Stomach (tissue), 9 donors: ENCODE results near the gene WASF3. TPM values are rescaled to one million over a fixed set of nuclear protein-coding genes. Genes with fewer than 3 reads are reported as not detected.

ENCODE experiments used
- DNase-seq, 2 donors: peaks; one replicate each; pipeline versions ENCODE4 v3.0.0 to v3.0.0-alpha.2; 2013 to 2019
- H3K27ac ChIP-seq, 5 donors: fragments of 200-600 bp in 4 of 5; sonication (generic) in 4 of 5; one replicate each; pipeline ENCODE4 v1.5.1; 2013 to 2019; ENCODE audit warnings: mild to moderate bottlenecking in 1 of 5, moderate library complexity in 1 of 5
- H3K27me3 ChIP-seq, 3 donors: fragments of 200-600 bp; sonication (generic); one replicate each; pipeline ENCODE4 v1.5.1; 2017 to 2019; ENCODE audit warnings: mixed run types in 1 of 3
- H3K36me3 ChIP-seq, 4 donors: fragments of 200-600 bp; sonication (generic); 1 replicate in 3 of 4; 2 replicates in 1 of 4; pipeline ENCODE4 v1.5.1; 2016 to 2019
- H3K4me1 ChIP-seq, 4 donors: fragments of 200-600 bp; sonication (generic); one replicate each; pipeline ENCODE4 v1.5.1; 2016 to 2019
- H3K4me3 ChIP-seq, 4 donors: fragments of 200-600 bp; sonication (generic) in 3 of 4; one replicate each; pipeline ENCODE4 v1.5.1; 2016 to 2019; ENCODE audit warnings: mild to moderate bottlenecking in 1 of 4
- H3K9me3 ChIP-seq, 4 donors: fragments of 200-600 bp; sonication (generic); one replicate each; pipeline ENCODE4 v1.5.1; 2016 to 2019
- EP300 ChIP-seq: sonication (generic); formaldehyde crosslinking; IDR thresholded peaks from one replicate; pipeline ENCODE4 v1.6.1; 2017; ENCODE audit warnings: antibody characterized with exemption
- POLR2A ChIP-seq, 4 donors: fragments of 450-650 bp; IDR thresholded peaks; one replicate each; pipeline ENCODE4 v1.6.1; 2016; ENCODE audit warnings: antibody characterized with exemption in 4 of 4, control low read depth in 2 of 4, mild to moderate bottlenecking in 1 of 4, moderate library complexity in 1 of 4
- POLR2AphosphoS5 ChIP-seq, 3 donors: sonication (generic); formaldehyde crosslinking; IDR thresholded peaks; one replicate each; pipeline ENCODE4 v1.6.1; 2016; ENCODE audit warnings: antibody characterized with exemption in 3 of 3
- WGBS, 5 donors: extraction: QIAGEN DNeasy Blood & Tissue Kit in 3 of 5; methylation state at CpG; one replicate each; pipeline versions ENCODE4 v1.1.5 to v1.1.7; 2013 to 2018; 5-methylcytosine and 5-hydroxymethylcytosine counted together
- intact Hi-C: fragments of 100-400 bp; cut with DNase I; formaldehyde crosslinking; loops from one replicate; pipeline ENCODE4 v1.15.1; 2023; ENCODE audit warnings: low total_unique reads
- polyA plus RNA-seq, 3 donors: library from polyadenylated mRNA; stranded (reverse); fragments of 200-250 nt; gene quantifications; one replicate each; pipeline ENCODE4 v1.2.3, GENCODE V29; 2013
- total RNA-seq, 5 donors: library from RNA; depleted of rRNA; stranded (reverse); fragments of >200 nt; gene quantifications; one replicate each; pipeline versions ENCODE4 v1.1.0 to v1.2.3, GENCODE V29; 2014 to 2016
- TF ChIP-seq, protein P1 (sequence below), 7 experiments: fragments of 450-650 bp in 4 of 7; fragments of 200-600 bp in 3 of 7; sonication (generic) in 3 of 7; IDR thresholded peaks; one replicate each; pipeline ENCODE4 v1.5.1; 2016 to 2019; ENCODE audit warnings: antibody characterized with exemption in 7 of 7, control low read depth in 2 of 7, mild to moderate bottlenecking in 1 of 7
- donor health status: healthy with polysubstance abuse.
- donor health status: Bipolar disorder and iron deficiency.
- donor health status: healthy.

WASF3 gene
- total and polyA plus RNA-seq, 8 donors, result 0.87 to 12.8 (median 10.2) TPM

DNA sequence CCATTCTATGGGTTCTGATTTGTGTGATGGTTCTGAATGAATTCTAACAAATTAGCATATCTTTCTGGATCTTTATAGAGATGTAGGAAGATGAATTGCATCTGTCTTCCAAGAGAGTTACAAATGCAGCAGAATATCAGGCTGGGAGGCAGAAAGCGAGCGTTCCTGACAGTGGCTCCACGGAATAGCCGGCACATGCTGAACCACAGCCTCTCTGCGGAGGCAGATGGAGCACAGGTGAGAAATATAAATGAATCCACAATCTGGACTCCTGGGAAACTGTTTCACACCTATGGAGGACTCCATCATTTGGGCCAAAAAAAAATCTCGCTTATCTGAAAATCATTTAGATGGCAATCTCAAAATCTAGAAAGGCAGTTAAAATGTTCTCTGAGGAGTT, 34.5 kb upstream of the WASF3 start:
- Histone ChIP-seq H3K36me3 (no peaks in the 10 kb centered on the region), H3K4me3 (no peak overlapping the region), H3K27me3 (no peaks in the 10 kb centered on the region), H3K27ac (no peak overlapping the region), H3K9me3 (peaks cover 0 to 7% (median 3%) of the 10 kb centered on the region in 4 donors), H3K4me1 (no peaks in the 10 kb centered on the region)
- no peak for DNase-seq
- TF ChIP-seq EP300 (no peak), POLR2AphosphoS5 (IDR thresholded peaks at IDR 0.05) (no peak), POLR2A (IDR thresholded peaks at IDR 0.05) (no peak)
- TF ChIP-seq, protein P1, sequence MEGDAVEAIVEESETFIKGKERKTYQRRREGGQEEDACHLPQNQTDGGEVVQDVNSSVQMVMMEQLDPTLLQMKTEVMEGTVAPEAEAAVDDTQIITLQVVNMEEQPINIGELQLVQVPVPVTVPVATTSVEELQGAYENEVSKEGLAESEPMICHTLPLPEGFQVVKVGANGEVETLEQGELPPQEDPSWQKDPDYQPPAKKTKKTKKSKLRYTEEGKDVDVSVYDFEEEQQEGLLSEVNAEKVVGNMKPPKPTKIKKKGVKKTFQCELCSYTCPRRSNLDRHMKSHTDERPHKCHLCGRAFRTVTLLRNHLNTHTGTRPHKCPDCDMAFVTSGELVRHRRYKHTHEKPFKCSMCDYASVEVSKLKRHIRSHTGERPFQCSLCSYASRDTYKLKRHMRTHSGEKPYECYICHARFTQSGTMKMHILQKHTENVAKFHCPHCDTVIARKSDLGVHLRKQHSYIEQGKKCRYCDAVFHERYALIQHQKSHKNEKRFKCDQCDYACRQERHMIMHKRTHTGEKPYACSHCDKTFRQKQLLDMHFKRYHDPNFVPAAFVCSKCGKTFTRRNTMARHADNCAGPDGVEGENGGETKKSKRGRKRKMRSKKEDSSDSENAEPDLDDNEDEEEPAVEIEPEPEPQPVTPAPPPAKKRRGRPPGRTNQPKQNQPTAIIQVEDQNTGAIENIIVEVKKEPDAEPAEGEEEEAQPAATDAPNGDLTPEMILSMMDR (IDR thresholded peaks at IDR 0.05), result no peak
- intact Hi-C loops, result no loop called here
- WGBS, 5 donors, result 88 to 95% (median 92%) methylated on average over 6 of the region's 6 CpGs

DNA sequence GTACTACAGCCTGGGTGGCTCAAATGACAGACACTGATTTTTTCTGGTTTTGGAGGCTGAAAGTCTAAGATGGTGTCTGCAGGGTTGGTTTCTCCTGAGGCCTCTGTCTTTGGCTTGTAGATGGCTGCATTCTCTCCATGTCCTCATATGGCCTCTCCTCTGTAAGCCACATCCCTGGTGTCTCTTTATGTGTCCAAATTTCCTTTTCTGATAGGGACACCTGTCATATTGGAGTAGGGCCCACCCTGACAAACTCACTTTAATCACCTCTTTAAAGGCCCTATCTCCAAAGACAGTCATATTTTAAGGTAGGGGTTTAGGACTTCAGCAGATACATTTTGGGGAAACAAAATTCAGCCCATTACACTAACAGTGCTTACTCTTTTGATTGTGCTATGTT, 32.0 kb upstream of the WASF3 start:
- intact Hi-C loops, result no loop called here
- TF ChIP-seq POLR2A (IDR thresholded peaks at IDR 0.05) (no peak), POLR2AphosphoS5 (IDR thresholded peaks at IDR 0.05) (no peak), EP300 (no peak)
- TF ChIP-seq, protein P1 (IDR thresholded peaks at IDR 0.05), result no peak
- DNase-seq, result no peak
- Histone ChIP-seq H3K27me3 (peaks cover 0 to 10% (median 0%) of the 10 kb centered on the region in 3 donors), H3K36me3 (no peaks in the 10 kb centered on the region), H3K4me1 (no peaks in the 10 kb centered on the region), H3K4me3 (no peak overlapping the region), H3K9me3 (peaks cover 0 to 6% (median 3%) of the 10 kb centered on the region in 4 donors), H3K27ac (no peak overlapping the region)

DNA sequence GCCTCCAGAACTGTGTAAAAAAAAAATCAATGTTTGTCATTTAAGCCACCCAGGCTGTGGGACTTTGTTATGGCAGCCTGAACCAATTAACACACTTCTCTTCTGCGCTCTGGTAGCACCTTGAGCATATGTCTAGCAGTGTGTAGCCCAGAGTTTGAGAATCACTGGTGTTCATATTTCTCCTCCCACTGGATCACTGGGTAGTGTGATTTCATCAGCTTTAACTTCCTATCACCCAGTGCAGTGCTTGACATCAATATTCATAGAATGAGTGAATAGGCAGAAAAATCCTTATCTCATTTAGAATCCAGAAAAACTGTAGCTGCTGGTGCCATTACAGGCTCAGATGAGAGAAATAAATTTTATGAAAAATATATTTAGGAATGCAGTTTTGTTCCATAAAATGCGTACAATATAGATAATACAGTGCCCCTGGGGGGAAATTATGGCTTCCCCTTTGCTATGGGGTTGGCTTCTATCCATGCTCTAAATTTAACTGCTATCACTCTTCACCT, 30.7 kb upstream of the WASF3 start:
- Histone ChIP-seq H3K27ac (no peak overlapping the region), H3K4me3 (no peak overlapping the region), H3K4me1 (no peaks in the 10 kb centered on the region), H3K36me3 (no peaks in the 10 kb centered on the region), H3K27me3 (peaks cover 0 to 10% (median 0%) of the 10 kb centered on the region in 3 donors), H3K9me3 (no peaks in the 10 kb centered on the region)
- intact Hi-C loops, result no loop called here
- no peak for DNase-seq
- 72 to 90% (median 86%) methylated on average over 2 of the region's 2 CpGs for WGBS, 5 donors
- TF ChIP-seq EP300 (no peak), POLR2A (IDR thresholded peaks at IDR 0.05) (no peak), POLR2AphosphoS5 (IDR thresholded peaks at IDR 0.05) (no peak)
- TF ChIP-seq, protein P1 (IDR thresholded peaks at IDR 0.05), result no peak

DNA sequence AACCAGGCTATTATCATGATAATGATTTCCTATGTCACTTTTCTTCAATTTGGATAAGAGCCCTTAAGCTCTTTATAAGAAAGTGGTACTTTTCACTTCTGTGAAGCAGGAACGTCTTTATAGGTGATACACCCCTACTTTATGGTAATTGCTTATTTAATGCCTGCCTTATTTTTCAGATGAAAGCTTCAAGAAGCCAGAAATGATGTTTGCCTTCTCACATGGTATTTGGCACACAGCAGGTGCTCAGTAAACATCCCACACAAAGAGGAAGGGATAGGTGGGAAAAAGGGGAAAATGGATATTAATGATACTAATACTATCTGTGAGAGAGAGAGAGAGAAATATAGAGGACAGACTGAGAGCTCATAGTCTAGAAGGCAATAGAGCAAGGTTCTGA, 29.0 kb upstream of the WASF3 start:
- no peak for DNase-seq
- no peak overlapping the region for H3K4me3 ChIP-seq
- intact Hi-C loops, result no loop called here
- no peaks in the 10 kb centered on the region for H3K9me3 ChIP-seq
- H3K27ac ChIP-seq, result no peak overlapping the region
- TF ChIP-seq, protein P1 (IDR thresholded peaks at IDR 0.05), result no peak
- TF ChIP-seq POLR2A (IDR thresholded peaks at IDR 0.05) (no peak), EP300 (no peak), POLR2AphosphoS5 (IDR thresholded peaks at IDR 0.05) (no peak)
- H3K27me3 ChIP-seq, result peaks cover 0 to 10% (median 0%) of the 10 kb centered on the region in 3 donors
- 10 to 16% (median 14%) methylated on average over 1 of the region's 1 CpG for WGBS, 5 donors
- no peaks in the 10 kb centered on the region for H3K4me1 ChIP-seq
- no peaks in the 10 kb centered on the region for H3K36me3 ChIP-seq
